GM19240 (cell line): Measurements from ENCODE around the gene GNAQ.
"Not testable (repeated sequence)": the region's sequence is repeated elsewhere in the genome, so short reads cannot be mapped to it uniquely, and the experiment has no call there.

Experiments
- DNase-seq: peaks from one replicate; pipeline ENCODE4 v3.0.0; 2011; ENCODE audit warnings: low spot score; ENCODE audit not compliant: insufficient read length

GNAQ gene

DNA sequence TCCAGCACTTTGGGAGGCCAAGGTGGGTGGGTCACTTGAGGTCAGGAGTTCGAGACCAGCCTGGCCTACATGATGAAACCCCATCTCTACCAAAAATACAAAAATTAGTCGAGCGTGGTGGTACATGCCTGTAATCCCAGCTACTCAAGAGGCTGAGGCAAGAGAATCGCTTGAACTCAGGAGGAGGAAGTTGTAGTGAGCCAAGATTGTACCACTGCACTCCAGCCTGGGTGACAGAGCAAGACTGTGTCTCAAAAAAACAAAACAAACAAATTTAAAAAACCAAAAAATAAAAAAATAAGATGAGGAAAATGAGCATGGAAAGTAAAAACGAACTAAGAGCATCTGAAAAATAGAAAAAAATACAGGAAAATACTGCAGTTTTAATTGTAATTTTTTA lies 152.8 kb downstream of the GNAQ start:
- DNase-seq, result not testable (repeated sequence)

DNA sequence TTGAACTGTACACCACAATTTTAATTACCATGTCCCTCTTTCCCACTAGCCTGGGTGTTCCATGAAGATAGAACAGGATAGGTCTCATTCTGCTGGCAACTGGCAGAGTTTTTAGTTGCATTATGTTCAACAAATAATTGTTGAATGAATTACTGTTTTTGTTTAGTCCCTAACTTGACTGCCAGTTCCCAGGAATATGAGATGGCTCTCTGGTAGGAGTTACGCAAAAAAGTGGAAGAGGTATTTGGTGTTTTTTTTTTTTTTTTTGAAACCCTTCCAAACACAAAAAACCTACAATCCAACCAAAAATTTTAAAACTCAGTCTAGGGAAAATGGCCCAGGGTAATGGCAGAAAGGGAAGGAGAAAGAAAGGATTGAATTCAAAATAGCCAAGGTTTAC lies 153.6 kb downstream of the GNAQ start:
- DNase-seq, result no peak

DNA sequence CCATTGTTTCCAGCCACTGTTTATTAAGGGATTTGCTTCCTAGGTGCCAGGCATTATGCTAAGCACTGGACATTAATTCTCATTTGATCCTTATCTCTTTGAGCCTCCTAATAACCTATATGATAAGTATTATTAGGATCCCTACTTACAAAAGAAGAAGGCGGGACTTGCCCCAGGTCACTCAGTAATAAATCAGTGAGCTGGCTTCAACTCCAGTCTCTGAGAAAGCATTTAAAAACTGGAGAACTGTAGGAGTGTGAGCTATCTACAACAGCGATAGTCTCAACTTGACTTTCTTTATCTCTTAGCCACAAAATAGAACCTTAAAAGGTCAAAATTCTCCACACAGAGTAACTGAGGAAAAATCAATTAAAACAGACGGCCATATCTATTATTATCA lies 155.0 kb downstream of the GNAQ start:
- no peak for DNase-seq

DNA sequence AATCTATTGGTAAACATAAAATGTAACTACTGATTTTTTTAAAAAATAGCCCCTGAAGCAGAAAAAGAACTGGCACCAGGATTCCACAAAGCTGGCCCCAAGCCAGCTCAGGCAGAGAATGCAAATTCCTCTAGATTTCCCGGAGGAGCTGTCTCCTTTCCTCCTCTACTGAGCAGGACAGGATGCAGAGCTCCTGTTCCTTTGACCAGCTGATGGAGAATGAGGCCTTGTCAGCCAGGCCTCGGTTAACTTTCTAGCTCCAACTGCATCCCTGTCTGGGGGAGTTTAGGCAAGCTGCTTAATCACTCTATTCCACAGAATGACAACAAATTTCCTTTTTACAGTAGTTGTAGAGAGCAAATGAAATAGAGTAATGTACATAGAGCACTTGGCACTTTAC lies 155.5 kb downstream of the GNAQ start:
- no peak for DNase-seq

DNA sequence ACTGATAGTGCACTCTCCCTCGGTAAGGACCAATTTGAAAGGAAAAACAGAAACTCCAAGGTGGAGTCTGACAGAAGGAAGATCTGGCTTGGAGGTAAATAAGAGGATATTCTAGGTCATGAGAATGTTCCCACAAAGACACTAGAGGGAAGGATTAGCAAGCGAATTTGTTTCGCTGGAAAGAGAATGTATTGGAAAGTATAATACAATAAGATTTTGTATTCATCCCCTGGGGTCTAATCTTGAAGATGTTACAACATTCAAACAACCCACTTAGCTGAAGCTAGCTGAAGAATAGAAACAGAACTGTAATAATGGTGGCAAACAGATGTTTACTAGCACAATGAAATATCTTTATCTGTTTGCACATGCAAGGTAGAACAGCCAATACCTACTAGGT lies 158.7 kb downstream of the GNAQ start:
- no peak for DNase-seq

DNA sequence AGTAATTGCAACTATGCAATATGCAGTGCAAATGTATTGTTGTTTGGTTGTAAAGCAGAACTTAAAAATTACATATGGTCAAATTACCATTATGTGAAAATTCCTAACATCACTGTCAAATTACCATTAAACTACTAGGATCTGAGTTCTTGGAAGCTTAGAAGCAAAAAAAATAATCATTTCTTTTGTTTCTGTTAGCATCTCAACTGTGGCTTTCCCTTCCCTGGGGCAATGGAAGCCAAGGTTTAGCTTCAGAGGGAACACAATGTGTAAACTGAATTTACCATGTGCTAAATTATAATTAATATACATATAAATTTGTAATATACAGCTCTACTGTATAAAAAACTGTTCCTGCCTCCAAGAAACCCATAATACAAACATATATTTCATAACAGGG lies 159.4 kb downstream of the GNAQ start:
- DNase-seq, result no peak

DNA sequence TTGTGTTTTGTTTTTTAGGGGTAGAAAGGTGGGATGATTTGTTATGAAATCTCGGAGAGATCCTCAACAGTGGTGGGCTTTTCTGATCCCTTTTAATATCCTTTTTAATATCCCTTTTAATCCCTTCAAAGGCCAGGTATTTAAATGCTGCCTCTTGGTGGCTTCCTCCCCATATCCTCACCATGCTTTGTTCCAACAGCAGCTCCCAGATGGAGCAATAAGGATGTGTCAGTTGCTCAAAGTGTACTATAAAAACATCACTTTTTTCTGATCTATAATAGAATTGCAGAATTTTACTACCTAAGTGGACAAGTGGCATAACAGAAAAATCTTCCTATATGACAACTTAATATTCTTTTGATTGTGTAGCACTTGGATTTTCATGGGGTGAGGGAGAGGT lies 160.1 kb downstream of the GNAQ start:
- DNase-seq, result no peak

DNA sequence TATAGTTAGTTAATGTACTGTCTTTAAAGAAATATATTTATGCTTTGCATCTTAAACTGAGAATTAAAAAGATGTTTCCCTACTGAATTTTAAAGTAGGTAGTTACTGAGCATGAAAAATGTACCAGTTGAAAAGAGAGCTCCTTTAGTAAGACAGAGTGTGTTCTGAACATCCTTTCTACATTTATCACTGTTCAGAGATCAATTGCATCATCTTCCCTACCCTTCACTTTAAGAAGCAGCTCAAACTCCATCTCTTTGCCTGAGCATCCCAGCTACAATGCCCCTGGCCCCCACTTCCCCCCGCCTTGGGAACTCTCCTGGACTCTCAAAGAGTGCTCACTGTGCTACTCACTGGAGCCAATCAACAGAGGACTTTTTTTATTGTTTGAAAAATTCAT lies 164.7 kb downstream of the GNAQ start:
- DNase-seq, result no peak

DNA sequence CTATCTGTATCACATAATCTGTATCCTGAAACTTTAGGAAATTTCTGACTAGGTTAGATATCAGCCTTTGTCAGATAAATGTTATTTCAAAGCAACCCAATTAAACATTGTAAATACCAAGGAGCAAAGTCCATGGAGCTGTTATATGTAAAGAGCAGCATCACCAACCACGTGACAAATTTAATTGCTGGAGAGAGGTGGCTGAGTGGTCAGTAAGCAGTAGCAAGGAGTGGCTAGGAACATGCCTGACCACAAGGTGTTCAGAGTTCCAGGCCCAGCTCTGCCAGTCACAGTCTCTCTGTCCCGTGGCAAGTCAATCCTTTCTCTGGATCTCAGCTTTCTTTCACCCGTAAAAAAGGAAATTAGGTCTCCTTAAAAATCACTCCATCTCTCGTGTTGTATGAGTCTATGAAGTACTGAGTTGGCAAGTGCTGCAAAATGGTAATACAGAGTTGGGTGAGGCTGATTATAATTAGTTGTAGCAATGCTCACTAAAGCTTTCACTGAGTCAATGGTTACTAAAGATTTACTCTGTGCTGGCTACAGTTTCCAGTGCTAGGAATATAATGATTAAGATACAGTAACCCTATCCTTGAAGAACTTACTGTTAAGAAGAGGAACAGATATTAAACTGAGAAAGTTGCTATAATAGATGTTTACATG lies 166.1 kb downstream of the GNAQ start:
- DNase-seq, result no peak

DNA sequence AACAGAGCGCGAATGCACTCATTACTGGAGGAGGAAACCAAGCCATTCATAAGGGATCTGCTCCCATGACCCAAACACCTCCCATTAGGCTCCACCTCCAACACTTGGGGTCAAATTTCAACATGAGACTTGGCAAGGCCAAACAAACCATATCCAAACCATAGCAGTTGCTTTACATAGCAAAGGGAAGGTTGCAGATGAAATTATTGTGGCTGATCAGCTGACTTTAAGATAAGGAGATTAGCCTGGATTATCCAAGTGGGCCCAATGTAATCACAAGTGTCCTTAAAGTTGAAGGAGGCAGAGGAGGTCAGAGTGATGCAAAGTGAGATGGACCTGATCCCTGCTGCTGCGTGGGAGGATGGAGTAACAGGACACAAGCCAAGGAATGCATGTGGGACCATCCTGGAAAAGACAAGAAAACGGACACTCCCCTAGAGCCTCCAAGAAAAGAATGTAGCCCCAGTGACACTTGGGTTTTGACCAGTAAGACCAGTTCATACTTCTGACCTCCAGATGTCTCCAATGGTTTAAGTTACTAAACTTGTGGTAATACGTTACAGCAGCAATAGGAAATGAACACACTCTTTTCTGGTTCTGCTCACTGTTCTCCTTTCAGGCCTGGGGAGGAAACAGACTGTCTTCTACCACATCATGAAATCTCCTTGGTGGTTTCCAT lies 167.3 kb downstream of the GNAQ start:
- DNase-seq, result no peak

DNA sequence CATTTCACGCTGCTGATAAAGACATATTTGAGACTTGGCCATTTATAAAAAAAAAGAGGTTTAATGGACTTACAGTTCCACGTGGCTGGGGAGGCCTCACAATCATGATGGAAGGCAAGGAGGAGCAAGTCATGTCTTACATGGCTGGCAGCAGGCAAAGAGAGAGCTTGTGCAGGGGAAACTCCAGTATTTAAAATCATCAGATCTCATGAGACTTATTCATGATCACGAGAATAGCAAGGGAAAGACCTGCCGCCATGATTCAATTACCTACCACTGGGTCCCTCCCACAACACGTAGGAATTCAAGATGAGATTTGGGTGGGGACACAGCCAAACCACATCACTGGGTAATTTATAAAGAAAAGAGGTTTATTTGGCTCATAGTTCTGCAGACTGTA lies 168.0 kb downstream of the GNAQ start:
- DNase-seq, result not testable (repeated sequence)

DNA sequence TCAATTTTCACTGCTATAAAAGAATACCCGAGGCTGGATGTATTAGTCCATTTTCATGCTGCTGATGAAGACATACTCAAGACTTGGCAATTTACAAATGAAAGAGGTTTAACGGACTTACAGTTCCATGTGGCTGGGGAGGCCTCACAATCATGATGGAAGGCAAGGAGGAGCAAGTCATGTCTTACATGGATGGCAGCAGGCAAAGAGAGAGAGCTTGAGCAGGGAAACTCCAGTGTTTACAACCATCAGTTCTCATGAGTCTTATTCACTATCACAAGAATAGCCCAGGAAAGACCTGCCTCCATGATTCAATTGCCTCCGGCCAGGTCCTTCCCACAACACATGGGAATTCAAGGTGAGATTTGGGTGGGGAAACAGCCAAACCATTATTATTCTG lies 170.7 kb downstream of the GNAQ start:
- DNase-seq, result not testable (repeated sequence)

DNA sequence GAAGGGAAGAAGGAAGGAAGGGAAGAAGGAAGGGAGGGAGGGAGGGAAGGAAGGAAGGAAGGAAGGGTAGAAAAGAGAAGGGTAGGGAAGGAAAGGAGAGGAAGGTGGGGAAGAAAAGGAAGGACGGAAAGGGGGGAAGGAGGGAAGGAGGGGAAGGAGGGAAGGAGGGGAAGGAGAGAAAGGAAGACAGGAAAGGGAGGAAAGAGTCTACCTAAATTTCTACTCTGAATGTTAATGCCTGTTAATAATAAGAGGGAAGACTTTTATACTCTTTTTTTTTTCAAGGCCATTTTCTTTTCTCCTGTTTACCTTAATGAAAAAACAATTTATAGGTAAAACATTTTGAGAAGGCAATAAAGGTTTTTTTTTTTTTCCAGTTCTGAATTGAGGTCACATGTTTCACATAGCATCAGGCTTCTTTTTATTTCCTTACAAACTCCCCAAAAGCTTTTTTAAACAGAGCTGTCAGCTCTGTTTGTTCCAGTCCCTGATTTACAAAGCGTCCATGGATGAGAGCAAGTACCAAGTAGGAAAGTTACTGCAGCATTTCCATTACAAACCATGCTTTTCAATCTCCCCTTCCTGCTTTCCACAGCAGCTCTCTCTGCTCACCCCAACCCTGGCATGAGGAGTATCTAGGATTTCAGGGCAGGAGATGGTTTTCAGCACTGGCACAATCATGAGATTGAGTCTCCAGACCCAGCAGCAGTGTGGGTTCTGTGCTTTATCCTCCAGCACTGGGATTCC lies 173.9 kb downstream of the GNAQ start:
- no peak for DNase-seq

DNA sequence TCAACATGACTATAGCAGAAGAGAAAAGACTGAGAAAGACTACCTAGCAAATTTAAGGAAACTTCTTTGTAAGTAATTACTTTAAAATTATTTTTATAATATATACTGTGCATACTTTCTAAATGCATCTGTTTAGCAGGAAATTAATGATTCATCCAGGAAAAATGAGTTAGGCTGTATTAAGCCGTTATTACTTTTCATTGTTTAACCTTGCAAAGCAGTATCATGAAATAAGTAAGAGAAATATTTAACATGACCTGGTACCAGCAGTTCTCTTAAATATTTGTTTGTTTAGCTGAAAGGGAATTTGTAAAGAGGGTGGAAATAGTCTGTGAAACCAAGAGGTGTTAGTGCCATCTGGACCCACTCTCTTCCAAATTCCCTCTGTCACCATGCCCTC lies 175.0 kb downstream of the GNAQ start:
- DNase-seq, result no peak

DNA sequence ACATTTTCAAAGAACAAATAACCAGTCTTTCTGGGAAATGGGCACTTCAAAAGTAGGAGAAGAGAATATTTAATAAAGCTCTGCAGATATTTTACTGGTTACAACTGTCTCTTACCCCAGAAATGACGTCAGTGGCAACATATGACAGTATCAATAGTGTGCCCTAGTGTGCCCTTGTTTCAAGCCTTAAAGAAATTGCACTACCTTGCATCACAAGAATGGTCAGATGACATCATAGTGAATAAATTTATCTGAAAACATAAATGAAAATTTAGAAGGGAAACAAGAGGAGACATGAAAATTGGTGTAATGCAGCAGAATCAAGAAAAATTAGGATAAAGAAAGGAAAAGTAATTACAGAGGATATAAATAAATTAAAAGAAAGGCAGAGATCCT lies 176.7 kb downstream of the GNAQ start:
- DNase-seq, result no peak

DNA sequence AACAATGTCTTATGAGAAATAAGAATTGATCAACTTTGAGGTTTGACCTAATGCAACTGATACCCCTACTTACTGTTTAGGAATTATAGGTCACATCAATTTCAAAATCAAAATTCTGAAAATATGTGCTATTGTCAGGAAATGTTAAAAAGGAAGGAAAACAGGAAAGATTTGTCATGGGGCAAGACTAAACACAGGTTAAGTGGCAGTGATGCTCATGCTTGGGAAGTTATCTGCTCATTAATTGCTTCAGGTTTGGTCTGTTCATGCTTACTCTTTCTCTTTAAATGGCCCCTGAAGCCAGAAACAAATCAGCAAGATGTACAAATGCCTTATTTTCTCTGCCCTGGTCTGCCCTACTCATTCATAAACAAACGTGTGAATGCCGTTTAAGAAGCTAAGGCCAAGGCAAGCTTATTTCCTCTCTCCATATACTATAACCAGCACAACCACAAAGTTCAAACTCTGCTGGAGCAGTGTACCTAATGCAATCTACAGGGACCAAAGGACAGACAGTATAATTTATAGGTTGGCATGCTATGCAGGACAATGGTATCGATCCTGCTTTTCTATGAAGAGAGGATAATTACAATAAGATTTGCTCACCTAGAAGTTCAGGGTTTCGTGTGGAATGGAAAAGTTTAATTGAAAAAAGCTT lies 177.2 kb downstream of the GNAQ start:
- no peak for DNase-seq

DNA sequence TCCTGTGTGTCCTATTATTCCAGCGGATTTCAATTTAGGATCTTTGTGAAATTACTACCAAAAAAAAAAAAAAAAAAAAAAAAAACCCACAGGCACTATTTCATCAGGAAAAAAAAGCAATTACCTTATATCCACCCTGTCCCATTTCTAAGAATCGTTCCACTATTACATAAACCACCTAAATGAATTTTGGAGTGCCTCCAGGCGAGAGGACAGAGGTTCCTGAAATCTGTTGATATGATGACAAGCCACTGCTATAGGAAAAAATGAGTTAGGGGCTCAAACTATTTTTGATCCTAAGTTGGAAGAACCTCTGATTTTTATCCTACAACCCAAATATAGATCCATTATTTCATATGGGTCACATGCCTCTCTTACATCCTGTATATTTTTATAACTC lies 177.9 kb downstream of the GNAQ start:
- no peak for DNase-seq

DNA sequence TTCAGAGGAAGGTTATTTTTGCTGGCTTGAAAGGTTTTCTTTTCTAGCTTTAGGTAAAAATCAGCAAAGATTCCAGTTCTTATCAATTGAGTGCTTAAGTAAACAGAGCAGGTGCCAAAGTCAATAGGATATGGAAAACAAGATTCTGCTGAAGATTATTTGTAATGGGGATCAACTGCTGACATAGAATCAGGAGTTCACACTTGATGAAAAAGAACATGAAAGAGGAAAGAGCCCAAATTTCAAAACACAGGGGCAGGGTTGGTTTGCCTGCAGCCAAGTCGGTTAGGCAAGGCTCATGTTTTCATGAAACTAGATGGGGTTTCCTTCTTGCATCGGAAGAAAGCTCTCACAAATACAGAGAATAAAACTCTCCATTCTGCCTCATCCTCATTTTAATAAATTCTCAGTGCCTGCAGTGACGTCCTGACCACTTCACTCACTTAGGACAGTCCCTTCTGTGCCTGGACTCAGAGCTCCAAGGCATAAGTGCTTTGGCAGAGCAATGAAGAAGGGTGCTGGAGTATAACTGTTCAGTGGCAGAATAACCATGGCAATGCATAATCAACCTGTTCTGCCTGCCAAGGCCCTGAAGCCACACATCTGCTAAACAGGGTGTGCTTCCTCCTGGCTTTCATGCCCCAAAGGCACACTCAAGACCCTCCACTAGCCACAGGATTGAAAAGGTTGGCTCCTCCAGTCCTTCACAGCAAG lies 179.6 kb downstream of the GNAQ start:
- no peak for DNase-seq

DNA sequence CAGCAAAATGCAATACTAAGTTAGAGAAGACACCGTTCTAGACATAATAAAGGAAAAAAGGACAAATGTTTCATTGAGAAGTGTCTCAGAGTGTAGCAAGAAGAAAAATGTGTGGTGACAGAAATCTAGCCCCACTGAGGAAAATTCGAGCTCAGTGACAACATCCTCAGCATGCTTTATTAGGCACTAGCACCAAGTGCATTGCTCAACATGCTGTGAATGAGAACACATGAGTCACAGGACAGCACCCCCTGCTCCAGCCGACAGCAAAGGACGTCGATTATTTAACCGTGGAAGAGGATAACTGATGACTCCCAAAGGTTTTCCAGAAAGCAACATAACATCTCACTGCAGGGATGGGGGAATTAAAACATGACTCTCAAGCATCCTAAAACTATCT lies 182.7 kb downstream of the GNAQ start:
- no peak for DNase-seq

DNA sequence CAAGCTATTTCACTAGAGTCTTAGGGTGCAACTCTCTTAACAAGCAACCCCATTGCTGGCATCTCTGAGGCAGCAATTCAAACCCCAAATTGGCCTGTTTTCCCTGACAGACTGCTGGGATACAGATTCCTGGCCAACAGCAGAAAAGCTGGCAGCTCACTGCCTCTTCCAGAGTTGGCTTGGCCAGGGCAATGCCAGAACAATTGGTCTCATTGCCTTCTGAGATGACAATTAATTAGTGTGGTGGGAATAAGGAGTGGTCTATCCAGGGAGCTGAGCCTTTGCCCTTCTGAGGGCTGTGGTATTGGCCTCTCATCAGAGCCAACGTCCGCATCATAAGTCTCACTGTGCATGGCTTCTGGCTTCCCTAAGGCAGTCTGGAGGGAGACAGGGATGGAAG lies 183.2 kb downstream of the GNAQ start:
- DNase-seq, result no peak

DNA sequence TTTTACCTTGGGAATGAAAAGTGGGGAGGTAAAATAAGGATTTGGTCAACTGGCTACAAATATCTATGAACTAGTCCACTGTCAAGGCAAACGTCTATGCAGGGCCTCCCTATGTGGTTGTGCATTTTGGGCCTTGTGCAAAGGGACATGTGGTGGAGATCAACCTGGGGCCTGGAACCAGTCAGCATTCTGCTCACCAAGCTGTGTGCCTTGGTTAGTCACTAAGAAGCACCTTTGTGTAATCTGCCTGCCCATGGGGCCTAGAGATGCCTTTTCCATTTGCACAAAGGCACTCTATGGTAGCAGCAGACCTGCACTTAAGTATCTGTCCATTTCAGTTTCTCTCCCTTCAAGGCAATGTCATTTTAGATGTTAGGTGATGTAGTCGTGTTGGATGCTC lies 184.0 kb downstream of the GNAQ start:
- DNase-seq, result no peak

DNA sequence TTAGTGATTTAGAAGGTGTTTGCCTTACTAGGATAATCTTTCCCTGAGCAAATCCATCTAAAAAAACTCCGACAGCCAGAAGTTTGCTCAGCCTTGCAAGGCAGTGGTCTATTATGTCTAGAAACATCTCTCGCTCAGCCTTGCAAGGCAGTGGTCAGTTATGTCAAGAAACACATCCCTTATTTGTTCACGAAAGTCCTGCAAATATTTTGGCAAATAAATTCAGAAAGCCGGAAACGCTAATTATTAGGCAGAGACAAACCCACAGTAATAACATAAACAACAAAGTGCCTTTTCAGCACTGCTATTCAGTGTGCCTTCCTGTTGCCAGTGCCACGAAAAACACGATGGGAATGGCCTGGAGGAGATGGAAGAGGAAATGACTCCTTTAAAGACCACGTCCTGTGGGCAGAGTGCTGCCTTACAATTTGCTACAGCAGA lies 184.5 kb downstream of the GNAQ start:
- DNase-seq, result no peak
